Mesangial cell (primary cell): ENCODE measurements around the gene YWHAE. TPM values are rescaled to one million over a fixed set of nuclear protein-coding genes. Genes with fewer than 3 reads are reported as not detected.

Experiments used
- total RNA-seq: library from RNA; depleted of rRNA; stranded (reverse); fragments of >200 nt; gene quantifications from 2 replicates; pipeline ENCODE4 v1.2.3, GENCODE V29; 2015

Gene YWHAE
- 405 and 717 TPM in 2 replicates for total RNA-seq

GRCh38 chr17:1399679-1400512, at the start of gene YWHAE:
Gene YWHAE, minus strand, starts transcription at chr17:1400222. Its CDS starts 112 bp downstream, at chr17:1400110.

Other genes with a start within 250 kb of the YWHAE start
- gene ABR, start 220.2 kb downstream of the YWHAE start, total RNA-seq: 79.2 and 88.6 TPM in 2 replicates
- not detected in 2 replicates for gene BHLHA9, start 129.8 kb downstream of the YWHAE start, total RNA-seq
- gene TRARG1, start 120.6 kb downstream of the YWHAE start, total RNA-seq: not detected in 2 replicates
- gene CRK, start 56.0 kb upstream of the YWHAE start, total RNA-seq: 51.5 and 58.7 TPM in 2 replicates
- gene MYO1C, start 92.5 kb upstream of the YWHAE start, total RNA-seq: 139 and 153 TPM in 2 replicates
- 49.7 and 51.0 TPM in 2 replicates for gene INPP5K, start 116.4 kb upstream of the YWHAE start, total RNA-seq
- gene PITPNA, start 162.6 kb upstream of the YWHAE start, total RNA-seq: 33.9 and 36.4 TPM in 2 replicates
- 7.3 and 17.2 TPM in 2 replicates for gene SLC43A2, start 228.6 kb upstream of the YWHAE start, total RNA-seq
- gene SCARF1, start 245.5 kb upstream of the YWHAE start, total RNA-seq: 2.7 and 13.0 TPM in 2 replicates
- 10.8 and 13.9 TPM in 2 replicates for gene RILP, start 249.6 kb upstream of the YWHAE start, total RNA-seq